ENCODE measurements around the gene NUDT14. TPM values are rescaled to one million over a fixed set of nuclear protein-coding genes. Genes with fewer than 3 reads are reported as not detected.

NUDT14 gene
- total RNA-seq, 6 experiments from 2014 or later: 9.0 to 27.4 (median 11.4) TPM

- Histone ChIP-seq H3K27me3 (no peaks in the 10 kb centered on the region), H3K9me3 (peaks cover 0 to 9% (median 0%) of the 10 kb centered on the region in 4 donors), H3K27ac (no peak overlapping the region), H3K36me3 (no peaks in the 10 kb centered on the region), H3K4me1 (no peaks in the 10 kb centered on the region), H3K4me3 (no peak overlapping the region)
- ATAC-seq (no peak), DNase-seq (peak in 2 of 3 donors; percentile 33 to 47)
- TF ChIP-seq CTCF (IDR thresholded peaks at IDR 0.05) (no peak), POLR2A (IDR thresholded peaks at IDR 0.05) (no peak)
- 100% methylated on average over 1 of the region's 27 CpGs for WGBS (ENCODE audit: insufficient coverage, low coverage, low lambda C conversion rate, missing lambda C conversion rate)
- intact Hi-C loops (cut with DNase I): no loop called here
These were observed 37.6 kb downstream of the NUDT14 start for GRCh38 chr14:105143451-105144025.

- no peaks in the 10 kb centered on the region for H3K4me1 ChIP-seq
- intact Hi-C loops (cut with DNase I): no loop called here
- 98% methylated on average over 16 of the region's 60 CpGs for WGBS (ENCODE audit: insufficient coverage, low coverage, low lambda C conversion rate, missing lambda C conversion rate)
- no peaks in the 10 kb centered on the region for H3K36me3 ChIP-seq
- no peaks in the 10 kb centered on the region for H3K27me3 ChIP-seq
- H3K4me3 ChIP-seq: no peak overlapping the region
- H3K27ac ChIP-seq: no peak overlapping the region
- peaks cover 0 to 9% (median 0%) of the 10 kb centered on the region in 4 donors for H3K9me3 ChIP-seq
- DNase-seq (peak; percentile 20 to 47 (median 38)), ATAC-seq (no peak)
- no peak for TF ChIP-seq CTCF (IDR thresholded peaks at IDR 0.05)
- no peak for TF ChIP-seq POLR2A (IDR thresholded peaks at IDR 0.05)
These were observed 38.3 kb downstream of the NUDT14 start for GRCh38 chr14:105142651-105143450.

GRCh38 chr14:105141486-105142281, 39.4 kb downstream of the NUDT14 start:
- Histone ChIP-seq H3K36me3 (no peaks in the 10 kb centered on the region), H3K27ac (no peak overlapping the region), H3K27me3 (no peaks in the 10 kb centered on the region), H3K4me1 (no peaks in the 10 kb centered on the region), H3K4me3 (no peak overlapping the region), H3K9me3 (peaks cover 0 to 9% (median 0%) of the 10 kb centered on the region in 4 donors)
- ATAC-seq: no peak
- DNase-seq: peak in 2 of 3 donors; percentile 32 to 51
- intact Hi-C loops (cut with DNase I): no loop called here
- TF ChIP-seq CTCF (IDR thresholded peaks at IDR 0.05): no peak
- TF ChIP-seq POLR2A (IDR thresholded peaks at IDR 0.05): no peak
- 83% methylated on average over 12 of the region's 43 CpGs for WGBS (ENCODE audit: insufficient coverage, low coverage, low lambda C conversion rate, missing lambda C conversion rate)

GRCh38 chr14:105141026-105141425, 40.1 kb downstream of the NUDT14 start:
- TF ChIP-seq POLR2A (IDR thresholded peaks at IDR 0.05) (no peak), CTCF (IDR thresholded peaks at IDR 0.05) (no peak)
- ATAC-seq (no peak), DNase-seq (peak in 2 of 3 donors; percentile 17 to 27)
- no peak overlapping the region for H3K27ac ChIP-seq
- H3K4me3 ChIP-seq: no peak overlapping the region
- no peaks in the 10 kb centered on the region for H3K27me3 ChIP-seq
- no peaks in the 10 kb centered on the region for H3K4me1 ChIP-seq
- WGBS (ENCODE audit: insufficient coverage, low coverage, low lambda C conversion rate, missing lambda C conversion rate): 93% methylated on average over 3 of the region's 6 CpGs
- no peaks in the 10 kb centered on the region for H3K36me3 ChIP-seq
- peaks cover 0 to 9% (median 0%) of the 10 kb centered on the region in 4 donors for H3K9me3 ChIP-seq
- intact Hi-C loops (cut with DNase I): no loop called here
